Measurements from ENCODE around the gene FASTK.

FASTK gene

DNA sequence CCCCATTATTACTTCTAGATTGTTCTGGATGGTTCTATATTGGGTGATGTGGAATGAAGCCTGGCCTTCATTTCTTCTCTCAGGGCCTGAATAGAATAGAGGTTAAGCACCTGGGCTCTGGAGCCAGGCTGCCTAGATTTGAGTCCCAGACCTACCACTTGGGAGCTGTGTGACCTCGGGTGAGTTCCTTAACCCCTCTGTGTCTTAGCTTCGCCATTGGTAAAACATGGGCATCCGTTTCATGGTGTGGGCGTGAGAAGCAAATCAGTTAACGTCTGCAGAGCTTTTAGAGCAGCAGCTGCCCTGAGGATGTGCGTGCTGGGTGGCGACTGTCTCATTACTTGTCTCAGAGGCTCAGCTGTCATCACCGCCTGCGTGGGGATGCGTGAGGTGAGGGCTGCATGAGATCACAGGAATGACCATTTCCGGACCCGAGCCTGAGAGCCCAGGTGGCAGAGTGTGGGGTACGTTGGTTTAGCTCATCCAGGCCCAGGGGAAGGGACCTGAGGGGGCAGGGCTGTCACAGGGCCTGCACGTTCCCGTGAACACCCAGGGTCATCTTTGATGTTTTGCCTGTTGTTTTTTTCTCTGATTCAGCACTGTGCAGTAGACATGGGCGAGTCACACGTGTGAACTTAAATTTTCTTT, 15.3 kb upstream of the FASTK start:
- peak overlapping the region; percentile 4 for H3K27ac ChIP-seq (ENCODE audit: insufficient read depth, low read length, poor library complexity, severe bottlenecking)
- no peak for DNase-seq
- no peaks in the 10 kb centered on the region for H3K36me3 ChIP-seq (ENCODE audit: control insufficient read depth, insufficient read depth, low read length)
- H3K9me3 ChIP-seq (ENCODE audit: control insufficient read depth, low read length) = no peaks in the 10 kb centered on the region
- H3K4me3 ChIP-seq (ENCODE audit: insufficient read depth, low read depth, low read length, poor library complexity, severe bottlenecking) = no peak overlapping the region
- H3K27me3 ChIP-seq (replicated peaks; ENCODE audit: control insufficient read depth, insufficient read depth, low read length, poor library complexity, severe bottlenecking) = no peaks in the 10 kb centered on the region
- H3K4me1 ChIP-seq (ENCODE audit: control insufficient read depth, insufficient read depth, low read length, poor library complexity, severe bottlenecking) = no peaks in the 10 kb centered on the region

DNA sequence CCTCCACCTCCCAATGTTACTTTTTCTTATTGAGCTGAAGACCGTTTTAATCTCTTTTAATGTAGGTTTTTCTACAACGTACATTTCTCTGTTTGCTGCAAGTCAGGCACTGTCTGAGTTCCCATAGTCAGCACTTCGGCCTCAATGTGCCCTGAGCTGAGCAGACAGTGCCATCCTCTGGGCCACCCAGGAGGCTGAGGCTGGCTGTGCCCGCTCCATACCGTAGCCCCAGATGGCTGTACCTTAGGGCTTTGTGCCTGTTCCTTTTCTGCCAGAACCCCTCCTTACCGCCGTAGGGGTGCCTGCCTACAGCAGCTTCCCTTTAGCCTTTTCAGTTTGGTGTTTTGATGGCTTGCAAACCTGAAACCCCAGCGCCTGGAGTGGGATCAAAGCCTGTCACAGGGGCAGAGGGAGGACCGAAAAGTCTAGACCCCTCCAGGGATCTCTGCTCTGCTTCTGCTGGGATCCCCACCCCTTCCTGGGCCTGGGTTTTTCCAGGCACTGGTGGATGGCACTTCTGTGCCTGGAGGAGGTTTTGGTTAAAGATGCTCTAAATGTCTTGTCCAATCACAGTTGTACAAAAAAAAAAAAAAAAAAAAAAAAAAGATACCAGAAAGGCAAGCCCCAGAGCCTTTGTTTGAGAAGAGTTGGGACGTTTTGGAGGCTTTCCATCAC, 14.7 kb upstream of the FASTK start:
- Histone ChIP-seq H3K36me3 (ENCODE audit: control insufficient read depth, insufficient read depth, low read length) (no peaks in the 10 kb centered on the region), H3K4me3 (ENCODE audit: insufficient read depth, low read depth, low read length, poor library complexity, severe bottlenecking) (no peak overlapping the region), H3K4me1 (ENCODE audit: control insufficient read depth, insufficient read depth, low read length, poor library complexity, severe bottlenecking) (no peaks in the 10 kb centered on the region), H3K9me3 (ENCODE audit: control insufficient read depth, low read length) (no peaks in the 10 kb centered on the region), H3K27me3 (replicated peaks; ENCODE audit: control insufficient read depth, insufficient read depth, low read length, poor library complexity, severe bottlenecking) (no peaks in the 10 kb centered on the region), H3K27ac (ENCODE audit: insufficient read depth, low read length, poor library complexity, severe bottlenecking) (no peak overlapping the region)
- no peak for DNase-seq

DNA sequence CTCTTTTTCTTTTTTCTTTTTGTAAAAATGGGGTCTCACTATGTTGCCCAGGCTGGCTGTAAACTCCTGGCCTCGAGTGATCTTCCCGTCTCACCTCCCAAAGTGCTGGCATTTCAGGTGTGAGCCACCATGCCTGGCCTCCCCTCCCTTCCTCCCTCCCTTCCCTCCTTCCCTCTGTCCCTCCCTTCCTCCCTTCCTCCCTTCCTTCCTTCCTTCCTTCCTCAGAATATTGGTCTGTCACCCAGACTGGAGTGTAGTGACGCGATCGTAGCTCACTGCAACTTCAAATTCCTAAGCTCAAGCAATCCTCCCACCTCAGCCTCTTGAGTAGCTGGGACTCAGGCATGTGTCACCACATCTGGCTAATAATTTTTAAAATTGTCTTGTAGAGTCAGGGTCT, 14.1 kb upstream of the FASTK start:
- no peaks in the 10 kb centered on the region for H3K27me3 ChIP-seq (replicated peaks; ENCODE audit: control insufficient read depth, insufficient read depth, low read length, poor library complexity, severe bottlenecking)
- no peak overlapping the region for H3K27ac ChIP-seq (ENCODE audit: insufficient read depth, low read length, poor library complexity, severe bottlenecking)

DNA sequence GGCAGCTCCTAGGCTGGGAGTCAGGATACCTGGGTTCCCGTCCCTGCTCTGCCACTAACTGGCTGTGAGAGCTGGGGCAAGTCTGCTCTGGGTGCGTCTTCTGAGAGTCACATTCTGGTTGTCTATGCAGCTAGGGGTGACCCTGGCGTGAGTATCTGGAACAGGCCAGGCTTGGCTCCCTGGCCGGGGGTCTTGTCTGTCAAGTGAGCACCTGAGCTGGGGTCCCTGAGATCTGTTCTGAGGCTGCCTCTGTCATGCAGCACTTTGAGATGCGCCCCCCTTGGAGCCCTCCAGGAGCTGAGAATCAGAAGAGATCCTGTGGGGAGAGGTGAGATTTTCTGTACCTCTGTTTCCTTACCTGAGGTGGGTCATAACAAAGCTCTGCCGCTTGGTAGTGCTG, 13.1 kb upstream of the FASTK start:
- H3K4me1 ChIP-seq (ENCODE audit: control insufficient read depth, insufficient read depth, low read length, poor library complexity, severe bottlenecking) = no peaks in the 10 kb centered on the region
- H3K36me3 ChIP-seq (ENCODE audit: control insufficient read depth, insufficient read depth, low read length) = no peaks in the 10 kb centered on the region

More for the DNA sequence above, 14.1 kb upstream of the FASTK start:
- no peaks in the 10 kb centered on the region for H3K9me3 ChIP-seq (ENCODE audit: control insufficient read depth, low read length)
- H3K36me3 ChIP-seq (ENCODE audit: control insufficient read depth, insufficient read depth, low read length) = no peaks in the 10 kb centered on the region
- no peak for DNase-seq
- H3K4me3 ChIP-seq (ENCODE audit: insufficient read depth, low read depth, low read length, poor library complexity, severe bottlenecking) = no peak overlapping the region
- H3K4me1 ChIP-seq (ENCODE audit: control insufficient read depth, insufficient read depth, low read length, poor library complexity, severe bottlenecking) = no peaks in the 10 kb centered on the region

DNA sequence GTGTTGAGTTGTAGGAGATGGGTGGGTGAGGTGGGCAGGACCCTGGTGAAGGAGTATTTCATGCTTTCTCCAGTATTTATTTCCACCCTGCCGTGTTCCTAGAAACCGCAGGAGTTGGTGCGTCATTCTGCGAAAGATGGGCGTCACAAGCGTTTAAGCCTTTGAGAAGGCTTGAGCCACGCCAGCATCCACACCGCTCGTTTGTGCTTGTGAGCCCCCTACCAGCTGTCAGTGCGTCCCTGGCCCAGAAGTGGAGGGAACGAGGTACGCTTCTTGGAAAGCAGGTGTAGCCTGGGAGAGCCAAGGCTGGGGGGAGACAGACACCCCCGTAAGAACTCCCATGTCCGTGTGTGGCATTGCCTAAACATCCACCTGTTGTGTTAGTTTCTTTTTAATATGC, 11.4 kb upstream of the FASTK start:
- no peak overlapping the region for H3K27ac ChIP-seq (ENCODE audit: insufficient read depth, low read length, poor library complexity, severe bottlenecking)
- H3K27me3 ChIP-seq (replicated peaks; ENCODE audit: control insufficient read depth, insufficient read depth, low read length, poor library complexity, severe bottlenecking) = no peaks in the 10 kb centered on the region
- no peak overlapping the region for H3K4me3 ChIP-seq (ENCODE audit: insufficient read depth, low read depth, low read length, poor library complexity, severe bottlenecking)
- no peak for DNase-seq
- H3K36me3 ChIP-seq (ENCODE audit: control insufficient read depth, insufficient read depth, low read length) = no peaks in the 10 kb centered on the region
- no peaks in the 10 kb centered on the region for H3K9me3 ChIP-seq (ENCODE audit: control insufficient read depth, low read length)
- H3K4me1 ChIP-seq (ENCODE audit: control insufficient read depth, insufficient read depth, low read length, poor library complexity, severe bottlenecking) = peaks cover 11% of the 10 kb centered on the region

More for the DNA sequence above, 13.1 kb upstream of the FASTK start:
- H3K4me3 ChIP-seq (ENCODE audit: insufficient read depth, low read depth, low read length, poor library complexity, severe bottlenecking) = no peak overlapping the region
- H3K27me3 ChIP-seq (replicated peaks; ENCODE audit: control insufficient read depth, insufficient read depth, low read length, poor library complexity, severe bottlenecking) = no peaks in the 10 kb centered on the region
- no peaks in the 10 kb centered on the region for H3K9me3 ChIP-seq (ENCODE audit: control insufficient read depth, low read length)
- no peak overlapping the region for H3K27ac ChIP-seq (ENCODE audit: insufficient read depth, low read length, poor library complexity, severe bottlenecking)
- no peak for DNase-seq

DNA sequence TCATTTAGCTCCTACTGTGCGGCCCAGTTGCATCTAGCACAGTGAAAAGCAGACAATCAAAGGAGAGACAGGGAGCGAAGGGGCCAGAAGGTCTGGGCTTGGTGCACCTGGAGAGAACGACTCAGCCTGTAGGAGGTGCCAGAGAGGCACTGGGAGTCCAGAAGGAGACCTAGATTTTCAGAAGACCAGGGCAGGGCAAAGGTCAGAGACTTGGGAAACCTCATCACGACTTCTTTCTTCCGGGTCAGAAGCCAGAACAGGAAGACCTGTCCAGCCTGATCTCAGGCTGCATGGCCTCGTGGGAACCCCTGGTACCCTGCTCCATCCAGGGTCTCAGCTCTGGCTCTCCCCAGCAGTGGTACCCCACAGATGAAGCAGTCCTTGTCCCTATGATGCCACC, 10.8 kb upstream of the FASTK start:
- Histone ChIP-seq H3K4me3 (ENCODE audit: insufficient read depth, low read depth, low read length, poor library complexity, severe bottlenecking) (no peak overlapping the region), H3K4me1 (ENCODE audit: control insufficient read depth, insufficient read depth, low read length, poor library complexity, severe bottlenecking) (peaks cover 13% of the 10 kb centered on the region), H3K27ac (ENCODE audit: insufficient read depth, low read length, poor library complexity, severe bottlenecking) (no peak overlapping the region), H3K36me3 (ENCODE audit: control insufficient read depth, insufficient read depth, low read length) (no peaks in the 10 kb centered on the region), H3K9me3 (ENCODE audit: control insufficient read depth, low read length) (no peaks in the 10 kb centered on the region), H3K27me3 (replicated peaks; ENCODE audit: control insufficient read depth, insufficient read depth, low read length, poor library complexity, severe bottlenecking) (no peaks in the 10 kb centered on the region)
- no peak for DNase-seq

DNA sequence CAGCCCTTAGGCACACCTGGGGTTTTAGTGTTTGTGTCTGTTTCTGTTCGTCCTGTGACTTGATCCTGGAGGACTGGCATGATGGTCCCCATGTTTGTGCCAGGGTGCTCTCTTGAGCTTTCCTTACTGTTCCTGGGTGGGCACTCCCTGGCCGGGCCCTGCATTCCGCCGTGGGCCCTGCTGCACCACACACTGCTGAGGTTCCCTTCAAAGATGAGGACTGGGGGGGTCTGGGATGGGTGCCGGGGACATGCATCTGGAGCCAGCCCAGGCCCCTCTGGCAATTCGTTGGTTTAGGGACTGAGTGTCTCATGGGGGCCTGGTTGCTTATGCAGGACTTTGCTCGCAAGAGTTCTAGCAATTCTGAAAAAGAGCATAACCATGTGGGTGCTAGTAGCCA, 10.4 kb upstream of the FASTK start:
- H3K9me3 ChIP-seq (ENCODE audit: control insufficient read depth, low read length) = no peaks in the 10 kb centered on the region
- no peak for DNase-seq
- no peak overlapping the region for H3K4me3 ChIP-seq (ENCODE audit: insufficient read depth, low read depth, low read length, poor library complexity, severe bottlenecking)
- no peak overlapping the region for H3K27ac ChIP-seq (ENCODE audit: insufficient read depth, low read length, poor library complexity, severe bottlenecking)
- no peaks in the 10 kb centered on the region for H3K36me3 ChIP-seq (ENCODE audit: control insufficient read depth, insufficient read depth, low read length)
- H3K27me3 ChIP-seq (replicated peaks; ENCODE audit: control insufficient read depth, insufficient read depth, low read length, poor library complexity, severe bottlenecking) = no peaks in the 10 kb centered on the region
- H3K4me1 ChIP-seq (ENCODE audit: control insufficient read depth, insufficient read depth, low read length, poor library complexity, severe bottlenecking) = peaks cover 13% of the 10 kb centered on the region

DNA sequence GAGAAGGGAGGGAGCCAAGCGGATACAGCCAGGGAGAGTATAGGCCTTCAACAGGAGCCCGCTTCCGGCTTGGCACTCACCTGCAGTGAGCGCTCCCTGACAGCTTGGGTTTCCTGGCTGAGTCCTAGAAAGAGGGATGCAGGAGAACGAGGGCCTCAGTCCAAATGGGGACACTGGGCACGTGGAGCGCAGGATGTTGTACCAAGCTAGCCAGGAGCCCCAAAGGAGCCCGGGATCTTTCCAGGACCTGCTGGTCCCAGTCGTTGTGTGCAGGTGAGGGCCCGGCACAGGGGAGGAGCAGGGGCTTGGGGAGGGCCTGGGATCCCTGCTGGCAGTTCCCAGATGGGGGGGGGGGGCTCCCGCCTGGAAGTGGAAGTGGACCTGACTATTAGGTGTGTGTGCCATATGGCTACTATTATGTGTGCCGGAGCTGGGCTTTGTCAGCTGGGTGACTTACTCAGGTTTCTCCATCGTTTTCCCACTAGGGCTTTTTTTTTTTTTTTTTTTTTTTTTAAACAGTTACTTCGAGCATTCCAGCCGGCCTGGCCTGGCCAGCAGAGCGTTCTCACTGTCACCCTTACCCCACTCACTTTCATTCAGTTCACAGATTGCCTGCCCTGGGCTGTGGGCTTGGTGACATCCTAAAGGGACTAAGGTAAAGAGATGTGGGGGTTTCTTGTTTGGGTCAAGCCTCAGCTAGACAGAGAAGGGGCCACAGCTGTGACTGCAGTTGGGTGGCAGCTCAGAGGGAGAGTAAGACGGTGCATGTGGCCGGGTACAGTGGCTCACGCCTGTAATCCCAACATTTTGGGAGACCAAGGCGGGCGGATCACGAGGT, 9.5 kb upstream of the FASTK start:
- no peak overlapping the region for H3K4me3 ChIP-seq (ENCODE audit: insufficient read depth, low read depth, low read length, poor library complexity, severe bottlenecking)
- no peaks in the 10 kb centered on the region for H3K27me3 ChIP-seq (replicated peaks; ENCODE audit: control insufficient read depth, insufficient read depth, low read length, poor library complexity, severe bottlenecking)
- DNase-seq = no peak
- no peaks in the 10 kb centered on the region for H3K9me3 ChIP-seq (ENCODE audit: control insufficient read depth, low read length)
- peaks cover 19% of the 10 kb centered on the region for H3K4me1 ChIP-seq (ENCODE audit: control insufficient read depth, insufficient read depth, low read length, poor library complexity, severe bottlenecking)
- no peaks in the 10 kb centered on the region for H3K36me3 ChIP-seq (ENCODE audit: control insufficient read depth, insufficient read depth, low read length)
- H3K27ac ChIP-seq (ENCODE audit: insufficient read depth, low read length, poor library complexity, severe bottlenecking) = no peak overlapping the region

DNA sequence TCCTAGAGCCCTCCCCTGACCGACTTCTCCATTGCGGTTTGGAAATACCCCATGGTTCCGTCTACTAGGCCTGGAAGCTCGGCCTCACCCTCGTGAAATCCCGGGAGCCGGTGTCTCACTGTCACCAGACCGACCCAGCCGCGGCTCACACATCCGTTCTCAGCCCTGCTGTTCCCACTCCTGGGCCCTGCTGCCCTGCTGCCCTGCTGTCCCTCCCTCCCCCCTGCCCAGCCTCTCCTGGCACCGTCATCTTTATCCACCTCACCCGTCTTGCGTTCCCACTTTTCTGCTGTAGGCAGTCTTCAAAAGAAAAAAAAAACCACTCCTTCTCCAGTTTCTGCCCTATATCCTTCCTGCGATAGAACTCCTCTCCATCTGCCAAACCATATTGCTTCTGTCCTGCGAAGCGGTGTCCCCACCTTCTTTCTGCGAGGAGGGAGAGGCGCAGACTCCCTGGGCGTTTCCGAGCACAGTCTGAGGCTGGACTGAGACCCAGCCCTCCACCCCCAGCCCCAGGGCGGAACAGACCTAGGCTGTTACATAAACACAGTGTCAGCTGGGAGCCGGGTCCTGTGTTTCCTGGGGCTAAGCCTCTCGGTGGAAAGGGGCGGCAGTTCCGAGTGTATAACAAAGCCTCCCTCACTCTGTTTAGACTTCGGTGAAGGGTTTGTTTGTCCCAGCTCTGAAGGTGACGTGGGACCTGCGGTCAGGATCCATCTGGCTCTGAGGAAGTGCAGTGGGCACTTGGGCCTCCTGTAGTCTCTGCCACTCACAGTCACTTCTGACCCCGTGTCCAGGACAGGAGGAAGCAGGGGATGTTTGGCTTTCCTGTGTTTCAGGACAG, 8.5 kb upstream of the FASTK start:
- peaks cover 20% of the 10 kb centered on the region for H3K4me1 ChIP-seq (ENCODE audit: control insufficient read depth, insufficient read depth, low read length, poor library complexity, severe bottlenecking)
- no peak overlapping the region for H3K27ac ChIP-seq (ENCODE audit: insufficient read depth, low read length, poor library complexity, severe bottlenecking)

More for the DNA sequence above, 8.5 kb upstream of the FASTK start:
- Histone ChIP-seq H3K4me3 (ENCODE audit: insufficient read depth, low read depth, low read length, poor library complexity, severe bottlenecking) (no peak overlapping the region), H3K27me3 (replicated peaks; ENCODE audit: control insufficient read depth, insufficient read depth, low read length, poor library complexity, severe bottlenecking) (no peaks in the 10 kb centered on the region), H3K36me3 (ENCODE audit: control insufficient read depth, insufficient read depth, low read length) (no peaks in the 10 kb centered on the region), H3K9me3 (ENCODE audit: control insufficient read depth, low read length) (no peaks in the 10 kb centered on the region)
- no peak for DNase-seq
